ENCODE data around the gene INTS15. TPM values are rescaled to one million over a fixed set of nuclear protein-coding genes. Genes with fewer than 3 reads are reported as not detected.

INTS15 gene
- total RNA-seq, 1 donor from 2014 or later: 33.2 TPM

GRCh38 chr7:6589151-6589828 lies 531 bp upstream of the INTS15 start:
- H3K27ac ChIP-seq: peak overlapping the region; percentile 62
- H3K4me1 ChIP-seq: peaks cover 17% of the 10 kb centered on the region
- peak in 1 of 2 donors; percentile 1 for ATAC-seq
- H3K27me3 ChIP-seq (ENCODE audit: low read depth): no peaks in the 10 kb centered on the region
- H3K36me3 ChIP-seq: peaks cover 59% of the 10 kb centered on the region
- no peaks in the 10 kb centered on the region for H3K9me3 ChIP-seq
- no peak for TF ChIP-seq CTCF (IDR thresholded peaks at IDR 0.05)
- intact Hi-C loops (cut with DNase I): no loop called here
- H3K4me3 ChIP-seq: peak overlapping the region; percentile 86
- no peak for DNase-seq

- peak overlapping the region; percentile 86 for H3K4me3 ChIP-seq
- H3K36me3 ChIP-seq: peaks cover 59% of the 10 kb centered on the region
- peaks cover 17% of the 10 kb centered on the region for H3K4me1 ChIP-seq
- H3K9me3 ChIP-seq: no peaks in the 10 kb centered on the region
- H3K27me3 ChIP-seq (ENCODE audit: low read depth): no peaks in the 10 kb centered on the region
- intact Hi-C loops (cut with DNase I): no loop called here
- peak overlapping the region; percentile 85 for H3K27ac ChIP-seq
- ATAC-seq (no peak), DNase-seq (no peak)
- TF ChIP-seq CTCF (IDR thresholded peaks at IDR 0.05): no peak
Observed at GRCh38 chr7:6590645-6591110, 857 bp downstream of the INTS15 start.

- no peaks in the 10 kb centered on the region for H3K4me1 ChIP-seq
- H3K4me3 ChIP-seq: no peak overlapping the region
- DNase-seq (no peak), ATAC-seq (no peak)
- H3K9me3 ChIP-seq: no peaks in the 10 kb centered on the region
- peaks cover 96% of the 10 kb centered on the region for H3K36me3 ChIP-seq
- no peaks in the 10 kb centered on the region for H3K27me3 ChIP-seq (ENCODE audit: low read depth)
- no peak overlapping the region for H3K27ac ChIP-seq
- intact Hi-C loops (cut with DNase I): no loop called here
- no peak for TF ChIP-seq CTCF (IDR thresholded peaks at IDR 0.05)
Observed at GRCh38 chr7:6600093-6600492, 10.3 kb downstream of the INTS15 start.

- intact Hi-C loops (cut with DNase I): no loop called here
- ATAC-seq: no peak
- Histone ChIP-seq H3K27me3 (ENCODE audit: low read depth) (no peaks in the 10 kb centered on the region), H3K4me1 (no peaks in the 10 kb centered on the region), H3K4me3 (no peak overlapping the region), H3K36me3 (peaks cover 91% of the 10 kb centered on the region), H3K9me3 (no peaks in the 10 kb centered on the region), H3K27ac (no peak overlapping the region)
- DNase-seq: no peak
- TF ChIP-seq CTCF (IDR thresholded peaks at IDR 0.05): no peak
Observed at GRCh38 chr7:6604458-6604857, 14.6 kb downstream of the INTS15 start.

DNA sequence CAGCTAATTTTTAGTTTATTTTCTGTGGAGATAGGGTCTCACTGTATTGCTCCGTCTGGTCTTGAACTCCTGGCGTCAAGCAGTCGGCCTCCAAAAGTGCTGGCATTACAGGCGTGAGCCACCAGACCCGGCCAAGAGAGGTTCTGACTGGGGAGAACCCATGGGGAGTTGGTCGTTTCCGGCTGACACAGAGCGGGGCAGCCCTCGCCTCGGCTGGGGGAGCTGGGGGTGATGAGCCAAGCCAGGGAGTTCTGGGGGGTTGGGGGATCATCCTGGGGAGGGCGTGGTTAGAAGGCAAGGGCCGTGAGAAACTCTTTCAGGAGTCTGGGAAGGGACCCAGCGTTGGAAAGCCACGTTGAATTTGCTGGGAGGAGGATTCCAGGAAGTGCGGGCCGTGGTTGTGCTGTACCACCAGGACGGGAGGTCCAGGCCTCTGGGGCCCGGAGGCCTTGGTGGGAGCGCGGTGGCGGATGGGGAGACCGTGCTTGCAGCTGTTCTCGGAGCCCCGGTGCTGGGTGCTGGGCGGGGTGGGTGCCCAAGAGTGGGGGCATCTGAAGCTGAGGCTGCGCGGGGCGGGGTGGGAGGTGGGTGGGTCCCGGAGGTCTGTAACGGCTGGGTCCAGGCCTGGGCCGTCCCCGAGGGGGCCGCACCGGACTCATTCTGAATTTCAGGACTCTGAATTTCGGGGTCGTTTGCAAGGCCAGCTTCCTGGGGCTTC lies 17.2 kb downstream of the INTS15 start:
- no peak for TF ChIP-seq CTCF (IDR thresholded peaks at IDR 0.05)
- Histone ChIP-seq H3K4me1 (no peaks in the 10 kb centered on the region), H3K9me3 (no peaks in the 10 kb centered on the region), H3K27me3 (ENCODE audit: low read depth) (no peaks in the 10 kb centered on the region), H3K27ac (no peak overlapping the region), H3K4me3 (no peak overlapping the region), H3K36me3 (peaks cover 65% of the 10 kb centered on the region)
- DNase-seq (no peak), ATAC-seq (peak; percentile 9 to 11)
- intact Hi-C loops (cut with DNase I): no loop called here

Data from lower lobe of right lung (tissue), 2 donors.